HepG2 (cell line): ENCODE results near the gene VAMP4. TPM values are rescaled to one million over a fixed set of nuclear protein-coding genes. Genes with fewer than 3 reads are reported as not detected.

Experiments
- ATAC-seq: fragments of 200-7000 bp; cut with Tn5 transposase; 3 replicates; pipeline ENCODE4 v1.9.1; 2020; ENCODE audit warnings: mild to moderate bottlenecking, moderate library complexity
- BruUV-seq: library from RNA; stranded (reverse); fragments of 400-500 nt; replicated peaks from 2 replicates; lab custom pipeline; 2021; lab: Mats Ljungman, UMichigan
- CTCF ChIA-PET: fragments of 300-600 bp; formaldehyde crosslinking; extraction: SDS; loops from one replicate; lab custom pipeline; 2021; ENCODE audit warnings: low total read pairs, inconsistent platforms, low intra/inter-chr PET ratio; lab: Yijun Ruan, JAX
- POLR2A ChIA-PET: fragments of 350-600 bp; sonication (Branson Sonifier 250); formaldehyde crosslinking; loops from one replicate; lab custom pipeline; 2020; ENCODE audit warnings: antibody characterized with exemption, inconsistent platforms; lab: Yijun Ruan, JAX
- DNase-seq: peaks from one replicate; pipeline ENCODE4 v3.0.0-alpha.2; 2015; ENCODE audit warnings: low spot score
- FAIRE-seq: peaks from 3 replicates; lab custom pipeline; 2011; peaks lifted over from hg19 to GRCh38; lab: Jason Lieb, UNC
- H2AFZ ChIP-seq: one replicate; pipeline ENCODE4 v1.6.1; 2011; ENCODE audit warnings: low read length, inconsistent platforms
- H3K27ac ChIP-seq: fragments of 300-600 bp; 3 replicates; pipeline ENCODE4 v1.8.0; 2011; ENCODE audit warnings: mixed run types, mild to moderate bottlenecking, mixed read lengths, low read length, inconsistent platforms; ENCODE audit not compliant: insufficient read depth; ENCODE audit errors: extremely low read length
- H3K27me3 ChIP-seq, 2 experiments: fragments of 200-600 bp in 1 of 2; 2 replicates in 1 of 2; 3 replicates in 1 of 2; pipeline versions ENCODE4 v1.6.0 to v1.8.0; 2011; ENCODE audit warnings: low read length in 2 of 2, mild to moderate bottlenecking in 2 of 2, moderate library complexity in 2 of 2, inconsistent platforms in 1 of 2; ENCODE audit not compliant: insufficient read depth in 2 of 2, control insufficient read depth in 1 of 2
- H3K36me3 ChIP-seq, 2 experiments: fragments of 200-600 bp in 1 of 2; replicated peaks in 1 of 2; 2 replicates in 1 of 2; 3 replicates in 1 of 2; pipeline versions ENCODE4 v1.5.1 to v1.8.0; 2011; ENCODE audit warnings: low read length in 2 of 2, inconsistent platforms in 1 of 2; ENCODE audit not compliant: insufficient read depth in 2 of 2, control insufficient read depth in 1 of 2
- H3K4me1 ChIP-seq: 2 replicates; pipeline ENCODE4 v1.5.1; 2012; ENCODE audit warnings: low read length, inconsistent platforms; ENCODE audit not compliant: insufficient read depth
- H3K4me2 ChIP-seq: 2 replicates; pipeline ENCODE4 v1.6.0; 2011; ENCODE audit warnings: low read depth, low read length, inconsistent platforms
- H3K4me3 ChIP-seq, 3 experiments: fragments of 200-600 bp in 1 of 3; sonication (generic), shearing (Covaris generic) in 1 of 3; replicated peaks in 1 of 3; 2 replicates each; pipeline ENCODE4 v1.5.1; 2011 to 2016; ENCODE audit warnings: low read length in 3 of 3, inconsistent platforms in 2 of 3, low read depth in 2 of 3, mild to moderate bottlenecking in 2 of 3, control low read depth in 1 of 3, mixed read lengths in 1 of 3; ENCODE audit not compliant: insufficient read depth in 1 of 3
- H3K79me2 ChIP-seq: one replicate; pipeline ENCODE4 v1.6.1; 2011; ENCODE audit warnings: low read length, inconsistent platforms; ENCODE audit not compliant: insufficient read depth
- H3K9ac ChIP-seq: 2 replicates; pipeline ENCODE4 v1.6.0; 2011; ENCODE audit warnings: mild to moderate bottlenecking, low read depth, low read length, inconsistent platforms; ENCODE audit not compliant: insufficient read depth
- H3K9me3 ChIP-seq: 2 replicates; pipeline ENCODE4 v1.5.1; 2012; ENCODE audit warnings: mild to moderate bottlenecking, low read length
- H4K20me1 ChIP-seq: 2 replicates; pipeline ENCODE4 v1.6.0; 2011; ENCODE audit warnings: inconsistent platforms, mild to moderate bottlenecking, low read length, moderate library complexity; ENCODE audit not compliant: insufficient read depth
- CREB3 ChIP-seq: sonication (generic); formaldehyde crosslinking; IDR thresholded peaks from 2 replicates; pipeline ENCODE4 v1.5.0; 2020; ENCODE audit warnings: missing genetic modification reagents
- FIP1L1 ChIP-seq: fragments of 200-400 bp; formaldehyde crosslinking; IDR thresholded peaks from 2 replicates; pipeline ENCODE4 v1.6.1; 2018; ENCODE audit warnings: low read depth, mild to moderate bottlenecking, low read length, moderate library complexity, borderline replicate concordance; ENCODE audit not compliant: insufficient read depth
- IKZF4 ChIP-seq: sonication (generic); formaldehyde crosslinking; IDR thresholded peaks from 2 replicates; pipeline ENCODE4 v1.5.1; 2020; ENCODE audit warnings: borderline replicate concordance, mild to moderate bottlenecking, low read depth, missing genetic modification reagents; ENCODE audit errors: not compliant biosample characterization
- MBNL3 ChIP-seq: fragments of 250-450 bp; sonication (Bioruptor Pico); conservative IDR thresholded peaks from 2 replicates; pipeline ENCODE4 v1.8.0; 2022; ENCODE audit warnings: mild to moderate bottlenecking, inconsistent platforms
- RARG ChIP-seq: sonication (generic); formaldehyde crosslinking; IDR thresholded peaks from 2 replicates; pipeline ENCODE4 v1.4.0; 2020; ENCODE audit warnings: low read depth, mild to moderate bottlenecking, missing genetic modification reagents
- RBM22 ChIP-seq: fragments of 200-400 bp; formaldehyde crosslinking; optimal IDR thresholded peaks from 2 replicates; pipeline ENCODE3; 2017; ENCODE audit warnings: mild to moderate bottlenecking, low read length, moderate library complexity
- SMAD9 ChIP-seq: sonication (generic); formaldehyde crosslinking; IDR thresholded peaks from 2 replicates; pipeline ENCODE4 v1.5.1; 2020; ENCODE audit warnings: mild to moderate bottlenecking, missing genetic modification reagents
- SP140L ChIP-seq: sonication (generic); formaldehyde crosslinking; IDR thresholded peaks from 2 replicates; pipeline ENCODE4 v1.4.0; 2020; ENCODE audit warnings: missing genetic modification reagents, borderline replicate concordance
- SRY ChIP-seq: sonication (generic); formaldehyde crosslinking; IDR thresholded peaks from 2 replicates; pipeline ENCODE4 v1.8.0; 2022; ENCODE audit warnings: mild to moderate bottlenecking, missing genetic modification reagents
- ZBTB1 ChIP-seq: sonication (generic); formaldehyde crosslinking; IDR thresholded peaks from 2 replicates; pipeline ENCODE4 v1.4.0; 2020; ENCODE audit warnings: missing genetic modification reagents, borderline replicate concordance
- ZNF792 ChIP-seq: IDR thresholded peaks from 2 replicates; pipeline ENCODE4 v1.6.1; 2016
- ZSCAN21 ChIP-seq: sonication (generic); formaldehyde crosslinking; IDR thresholded peaks from 2 replicates; pipeline ENCODE4 v1.8.0; 2022; ENCODE audit warnings: mild to moderate bottlenecking, missing genetic modification reagents, moderate library complexity, borderline replicate concordance
- WGBS: methylation state at CpG from one replicate; pipeline ENCODE4 v1.1.6; 2017; ENCODE audit warnings: low lambda C conversion rate; 5-methylcytosine and 5-hydroxymethylcytosine counted together
- in situ Hi-C: cut with HindIII; loops from 2 replicates; pipeline ENCODE4 v1.10.0; 2017; ENCODE audit warnings: low pct_unique_long_range_greater_than_20kb; ENCODE audit not compliant: extremely low pct_ligation_motif_present
- intact Hi-C: fragments of 100-400 bp; cut with micrococcal nuclease; formaldehyde crosslinking; loops from one replicate; pipeline ENCODE4 v1.10.0; 2022; ENCODE audit not compliant: unreplicated experiment
- polyA plus RNA-seq, 8 experiments: library from polyadenylated mRNA; depleted of rRNA in 3 of 8; stranded (reverse) in 7 of 8; unstranded in 1 of 8; fragments of >200 nt; fragmentation: Illumina TruSeq in 4 of 8; extraction: Trizol in 4 of 8; gene quantifications; 2 replicates each; pipeline versions ENCODE4 v1.2.1 to v1.2.3, GENCODE V29; 2011 to 2016; ENCODE audit warnings: low read depth in 4 of 8, missing spikeins in 1 of 8, mixed read lengths in 1 of 8; ENCODE audit not compliant: insufficient read depth in 1 of 8
- total RNA-seq, 5 experiments: library from RNA; depleted of rRNA; stranded (reverse); fragments of >200 nt; fragmentation: Illumina TruSeq; extraction: Trizol; gene quantifications; 2 replicates each; pipeline ENCODE4 v1.2.3, GENCODE V29; 2016; ENCODE audit warnings: low read depth in 1 of 5
- TF ChIP-seq, protein P1 (sequence below): sonication (generic); formaldehyde crosslinking; IDR thresholded peaks from 2 replicates; pipeline ENCODE4 v1.9.0; 2021; ENCODE audit warnings: mild to moderate bottlenecking, missing genetic modification reagents
- TF ChIP-seq, protein P2 (sequence below): sonication (generic); formaldehyde crosslinking; IDR thresholded peaks from 2 replicates; pipeline ENCODE4 v1.8.0; 2022; ENCODE audit warnings: mild to moderate bottlenecking, missing genetic modification reagents, moderate library complexity
- TF ChIP-seq, protein P3 (sequence below): IDR thresholded peaks from 2 replicates; pipeline ENCODE4 v1.6.1; 2012; ENCODE audit warnings: inconsistent platforms

Gene VAMP4
- total and polyA plus RNA-seq, 2 of the 13 experiments (the other 11 are each of a cell fraction or from before 2014, with no cell fraction given) = 1.4 to 2.0 TPM

GRCh38 chr1:171712341-171712740, 29.5 kb downstream of the VAMP4 start (continued):
- TF ChIP-seq, protein P1, sequence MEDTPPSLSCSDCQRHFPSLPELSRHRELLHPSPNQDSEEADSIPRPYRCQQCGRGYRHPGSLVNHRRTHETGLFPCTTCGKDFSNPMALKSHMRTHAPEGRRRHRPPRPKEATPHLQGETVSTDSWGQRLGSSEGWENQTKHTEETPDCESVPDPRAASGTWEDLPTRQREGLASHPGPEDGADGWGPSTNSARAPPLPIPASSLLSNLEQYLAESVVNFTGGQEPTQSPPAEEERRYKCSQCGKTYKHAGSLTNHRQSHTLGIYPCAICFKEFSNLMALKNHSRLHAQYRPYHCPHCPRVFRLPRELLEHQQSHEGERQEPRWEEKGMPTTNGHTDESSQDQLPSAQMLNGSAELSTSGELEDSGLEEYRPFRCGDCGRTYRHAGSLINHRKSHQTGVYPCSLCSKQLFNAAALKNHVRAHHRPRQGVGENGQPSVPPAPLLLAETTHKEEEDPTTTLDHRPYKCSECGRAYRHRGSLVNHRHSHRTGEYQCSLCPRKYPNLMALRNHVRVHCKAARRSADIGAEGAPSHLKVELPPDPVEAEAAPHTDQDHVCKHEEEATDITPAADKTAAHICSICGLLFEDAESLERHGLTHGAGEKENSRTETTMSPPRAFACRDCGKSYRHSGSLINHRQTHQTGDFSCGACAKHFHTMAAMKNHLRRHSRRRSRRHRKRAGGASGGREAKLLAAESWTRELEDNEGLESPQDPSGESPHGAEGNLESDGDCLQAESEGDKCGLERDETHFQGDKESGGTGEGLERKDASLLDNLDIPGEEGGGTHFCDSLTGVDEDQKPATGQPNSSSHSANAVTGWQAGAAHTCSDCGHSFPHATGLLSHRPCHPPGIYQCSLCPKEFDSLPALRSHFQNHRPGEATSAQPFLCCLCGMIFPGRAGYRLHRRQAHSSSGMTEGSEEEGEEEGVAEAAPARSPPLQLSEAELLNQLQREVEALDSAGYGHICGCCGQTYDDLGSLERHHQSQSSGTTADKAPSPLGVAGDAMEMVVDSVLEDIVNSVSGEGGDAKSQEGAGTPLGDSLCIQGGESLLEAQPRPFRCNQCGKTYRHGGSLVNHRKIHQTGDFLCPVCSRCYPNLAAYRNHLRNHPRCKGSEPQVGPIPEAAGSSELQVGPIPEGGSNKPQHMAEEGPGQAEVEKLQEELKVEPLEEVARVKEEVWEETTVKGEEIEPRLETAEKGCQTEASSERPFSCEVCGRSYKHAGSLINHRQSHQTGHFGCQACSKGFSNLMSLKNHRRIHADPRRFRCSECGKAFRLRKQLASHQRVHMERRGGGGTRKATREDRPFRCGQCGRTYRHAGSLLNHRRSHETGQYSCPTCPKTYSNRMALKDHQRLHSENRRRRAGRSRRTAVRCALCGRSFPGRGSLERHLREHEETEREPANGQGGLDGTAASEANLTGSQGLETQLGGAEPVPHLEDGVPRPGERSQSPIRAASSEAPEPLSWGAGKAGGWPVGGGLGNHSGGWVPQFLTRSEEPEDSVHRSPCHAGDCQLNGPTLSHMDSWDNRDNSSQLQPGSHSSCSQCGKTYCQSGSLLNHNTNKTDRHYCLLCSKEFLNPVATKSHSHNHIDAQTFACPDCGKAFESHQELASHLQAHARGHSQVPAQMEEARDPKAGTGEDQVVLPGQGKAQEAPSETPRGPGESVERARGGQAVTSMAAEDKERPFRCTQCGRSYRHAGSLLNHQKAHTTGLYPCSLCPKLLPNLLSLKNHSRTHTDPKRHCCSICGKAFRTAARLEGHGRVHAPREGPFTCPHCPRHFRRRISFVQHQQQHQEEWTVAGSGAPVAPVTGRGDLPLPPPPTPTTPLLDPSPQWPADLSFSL (CRISPR knock-in tag) = no peak
- TF ChIP-seq ZNF792 (CRISPR knock-in tag) = no peak
- TF ChIP-seq MBNL3 (CRISPR knock-in tag) = no peak
- TF ChIP-seq RBM22 = no peak

GRCh38 chr1:171711643-171712042, 30.2 kb downstream of the VAMP4 start:
- ChIA-PET CTCF (no interaction called here), POLR2A (no interaction called here)
- Histone ChIP-seq H4K20me1 (no peaks in the 10 kb centered on the region), H3K9me3 (no peaks in the 10 kb centered on the region), H3K4me3 (no peak overlapping the region), H3K36me3 (no peaks in the 10 kb centered on the region), H3K4me2 (no peak overlapping the region), H3K79me2 (no peaks in the 10 kb centered on the region), H3K9ac (no peak overlapping the region), H3K27ac (no peak overlapping the region), H2AFZ (no peak overlapping the region), H3K4me1 (no peaks in the 10 kb centered on the region), H3K27me3 (no peaks in the 10 kb centered on the region)
- no peak for DNase-seq
- BruUV-seq = no TSS peak
- in situ Hi-C loops (loop anchor here (10.0 kb wide), 1 partner anchor 67 kb away; no protein-coding TSS in a partner anchor), intact Hi-C loops (no loop called here)
- WGBS = 93% methylated on average over 4 of the region's 4 CpGs
- ATAC-seq = no peak
- no peak for FAIRE-seq
- no peak for TF ChIP-seq SP140L (CRISPR knock-in tag)
- TF ChIP-seq, protein P2, sequence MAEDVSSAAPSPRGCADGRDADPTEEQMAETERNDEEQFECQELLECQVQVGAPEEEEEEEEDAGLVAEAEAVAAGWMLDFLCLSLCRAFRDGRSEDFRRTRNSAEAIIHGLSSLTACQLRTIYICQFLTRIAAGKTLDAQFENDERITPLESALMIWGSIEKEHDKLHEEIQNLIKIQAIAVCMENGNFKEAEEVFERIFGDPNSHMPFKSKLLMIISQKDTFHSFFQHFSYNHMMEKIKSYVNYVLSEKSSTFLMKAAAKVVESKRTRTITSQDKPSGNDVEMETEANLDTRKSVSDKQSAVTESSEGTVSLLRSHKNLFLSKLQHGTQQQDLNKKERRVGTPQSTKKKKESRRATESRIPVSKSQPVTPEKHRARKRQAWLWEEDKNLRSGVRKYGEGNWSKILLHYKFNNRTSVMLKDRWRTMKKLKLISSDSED (CRISPR knock-in tag) = no peak
- TF ChIP-seq ZBTB1 (CRISPR knock-in tag) = no peak
- TF ChIP-seq, protein P3, sequence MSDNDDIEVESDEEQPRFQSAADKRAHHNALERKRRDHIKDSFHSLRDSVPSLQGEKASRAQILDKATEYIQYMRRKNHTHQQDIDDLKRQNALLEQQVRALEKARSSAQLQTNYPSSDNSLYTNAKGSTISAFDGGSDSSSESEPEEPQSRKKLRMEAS = no peak
- no peak for TF ChIP-seq ZSCAN21 (CRISPR knock-in tag)
- no peak for TF ChIP-seq SMAD9 (CRISPR knock-in tag)
- TF ChIP-seq IKZF4 (CRISPR knock-in tag) = no peak
- no peak for TF ChIP-seq SRY (CRISPR knock-in tag)
- TF ChIP-seq RARG (CRISPR knock-in tag) = no peak
- TF ChIP-seq FIP1L1 = no peak
- TF ChIP-seq CREB3 = no peak
